Midbrain (tissue), 1 donor: ENCODE measurements around the gene MMP13.
A peak's percentile ranks its signal among the peaks of the same experiment; 100 is the strongest.
"Not testable (repeated sequence)": the region's sequence is repeated elsewhere in the genome, so short reads cannot be mapped to it uniquely, and the experiment has no call there.

Experiments
- DNase-seq: peaks from one replicate; lab custom pipeline; 2025; lab: John Stamatoyannopoulos, UW

The MMP13 gene

GRCh38 chr11:102936864-102937509 lies 18.5 kb downstream of the MMP13 start:
- DNase-seq, result no peak

GRCh38 chr11:102935514-102935913 lies 20.0 kb downstream of the MMP13 start:
- DNase-seq, result no peak

- DNase-seq, result no peak
Measured at GRCh38 chr11:102934735-102935134, 20.8 kb downstream of the MMP13 start.

GRCh38 chr11:102933627-102934026 lies 21.9 kb downstream of the MMP13 start:
- no peak for DNase-seq

GRCh38 chr11:102932678-102933077 lies 22.9 kb downstream of the MMP13 start:
- no peak for DNase-seq

GRCh38 chr11:102930451-102930850 lies 25.1 kb downstream of the MMP13 start:
- no peak for DNase-seq

- no peak for DNase-seq
Measured at GRCh38 chr11:102929972-102930371, 25.6 kb downstream of the MMP13 start.

- DNase-seq, result no peak
Measured at GRCh38 chr11:102929166-102929565, 26.4 kb downstream of the MMP13 start.

- DNase-seq, result no peak
Measured at GRCh38 chr11:102928247-102928646, 27.3 kb downstream of the MMP13 start.

- no peak for DNase-seq
Measured at GRCh38 chr11:102927624-102927990, 27.9 kb downstream of the MMP13 start.

GRCh38 chr11:102926961-102927623 lies 28.4 kb downstream of the MMP13 start:
- no peak for DNase-seq

GRCh38 chr11:102926517-102926916 lies 29.0 kb downstream of the MMP13 start:
- DNase-seq, result no peak

- DNase-seq, result no peak
Measured at GRCh38 chr11:102925988-102926387, 29.5 kb downstream of the MMP13 start.

GRCh38 chr11:102924851-102925380 lies 30.6 kb downstream of the MMP13 start:
- no peak for DNase-seq

- no peak for DNase-seq
Measured at GRCh38 chr11:102921587-102922220, 33.8 kb downstream of the MMP13 start.

- DNase-seq, result no peak
Measured at GRCh38 chr11:102920118-102920684, 35.3 kb downstream of the MMP13 start.

- no peak for DNase-seq
Measured at GRCh38 chr11:102915044-102915375, 40.5 kb downstream of the MMP13 start.

GRCh38 chr11:102914238-102915043 lies 41.1 kb downstream of the MMP13 start:
- peak; percentile 30 for DNase-seq

- no peak for DNase-seq
Measured at GRCh38 chr11:102912482-102912830, 43.1 kb downstream of the MMP13 start.

- no peak for DNase-seq
Measured at GRCh38 chr11:102911758-102912481, 43.6 kb downstream of the MMP13 start.

GRCh38 chr11:102905848-102906247 lies 49.7 kb downstream of the MMP13 start:
- not testable (repeated sequence) for DNase-seq
